ENCODE data around the gene FAM222B.
"Not testable (repeated sequence)": the region's sequence is repeated elsewhere in the genome, so short reads cannot be mapped to it uniquely, and the experiment has no call there.

FAM222B gene

GRCh38 chr17:28867276-28867675, 24.7 kb upstream of the FAM222B start:
- no peak for DNase-seq

- DNase-seq, result no peak
Measured at GRCh38 chr17:28865946-28866752, 23.6 kb upstream of the FAM222B start.

- no peak for DNase-seq
Measured at GRCh38 chr17:28864991-28865849, 22.6 kb upstream of the FAM222B start.

- DNase-seq, result no peak
Measured at GRCh38 chr17:28863953-28864352, 21.4 kb upstream of the FAM222B start.

GRCh38 chr17:28862561-28862960, 20.0 kb upstream of the FAM222B start:
- DNase-seq, result no peak

DNA sequence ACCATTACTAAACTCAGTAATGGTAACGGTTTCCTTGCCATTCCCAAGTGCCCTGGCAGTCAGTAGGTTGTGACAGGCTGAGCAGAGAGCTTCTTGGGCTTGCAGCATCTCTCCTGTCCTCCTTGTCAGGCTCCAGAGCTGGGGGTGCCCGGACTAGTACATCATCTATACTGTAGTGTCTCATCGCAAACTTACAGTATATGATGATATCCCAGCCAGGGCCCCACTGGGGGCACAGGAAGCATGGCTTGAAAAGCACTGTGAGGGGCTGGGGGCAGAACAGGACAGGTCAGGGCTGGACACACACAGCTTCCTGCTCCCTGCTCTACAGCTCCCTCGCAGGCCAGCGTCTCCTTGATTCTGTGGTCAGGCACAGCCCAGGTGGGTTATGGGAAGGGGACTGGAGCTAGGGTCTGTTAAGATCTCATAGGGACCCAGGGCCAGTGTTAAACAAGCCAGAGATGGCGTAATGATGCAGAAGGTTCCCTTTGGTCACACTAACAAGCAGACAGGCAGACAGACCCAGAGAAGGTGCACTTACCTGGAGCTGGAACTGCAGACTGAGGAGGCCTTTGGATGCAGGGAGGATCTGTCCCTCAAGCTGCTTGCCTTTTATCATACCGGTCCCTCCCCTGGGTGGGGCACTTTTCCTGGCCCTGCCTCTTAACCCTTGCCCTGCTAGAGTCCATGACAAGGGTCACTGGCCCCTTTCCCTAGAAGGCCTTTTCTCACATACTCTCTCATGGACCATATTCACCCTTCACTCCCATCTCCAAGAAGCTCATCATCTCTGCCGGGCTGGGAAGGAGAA, 19.0 kb upstream of the FAM222B start:
- DNase-seq, result no peak

DNA sequence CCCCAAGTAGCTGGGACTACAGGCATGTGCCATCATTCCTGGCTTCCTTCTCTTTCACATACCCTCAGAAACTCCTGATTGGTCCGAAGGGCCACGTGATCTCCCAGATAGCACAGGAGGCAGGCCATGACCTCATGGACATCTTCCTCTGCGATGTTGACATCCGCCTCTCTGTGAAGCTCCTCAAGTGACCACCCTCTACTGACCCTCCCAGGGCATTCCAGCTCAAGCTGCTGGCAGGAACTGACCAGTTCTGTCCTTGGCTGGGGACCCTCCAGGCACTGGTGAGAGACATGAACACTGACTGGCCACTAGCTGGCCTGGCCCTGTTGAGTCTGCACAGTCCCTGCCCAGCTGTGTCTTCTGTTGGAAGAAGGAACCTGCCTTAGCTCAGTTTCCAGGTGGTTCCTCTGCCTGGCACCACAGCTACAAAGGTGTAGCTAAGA, 17.8 kb upstream of the FAM222B start:
- no peak for DNase-seq

DNA sequence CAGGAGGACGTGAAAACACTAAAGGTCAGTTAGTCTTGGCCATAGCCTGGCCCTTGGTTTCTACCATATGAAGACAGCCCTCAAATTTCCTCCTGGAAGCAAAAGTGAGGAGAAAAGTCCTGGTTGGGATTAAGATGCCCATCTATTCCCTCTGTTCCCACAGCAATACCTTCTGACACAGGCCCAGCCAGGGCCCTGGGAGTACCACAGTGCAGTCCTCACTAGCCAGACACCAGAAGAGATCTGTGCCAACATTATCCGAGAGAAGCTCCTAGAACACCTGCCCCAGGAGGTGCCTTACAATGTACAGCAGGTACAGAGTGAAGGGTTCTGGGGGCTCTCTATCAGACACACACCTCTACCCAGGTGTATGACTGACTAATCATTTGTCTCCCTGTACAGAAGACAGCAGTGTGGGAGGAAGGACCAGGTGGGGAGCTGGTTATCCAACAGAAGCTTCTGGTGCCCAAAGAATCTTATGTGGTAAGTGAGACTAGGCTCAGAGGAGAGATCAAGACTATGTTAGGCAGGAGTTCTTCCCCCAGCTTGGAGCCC, 16.3 kb upstream of the FAM222B start:
- no peak for DNase-seq

DNA sequence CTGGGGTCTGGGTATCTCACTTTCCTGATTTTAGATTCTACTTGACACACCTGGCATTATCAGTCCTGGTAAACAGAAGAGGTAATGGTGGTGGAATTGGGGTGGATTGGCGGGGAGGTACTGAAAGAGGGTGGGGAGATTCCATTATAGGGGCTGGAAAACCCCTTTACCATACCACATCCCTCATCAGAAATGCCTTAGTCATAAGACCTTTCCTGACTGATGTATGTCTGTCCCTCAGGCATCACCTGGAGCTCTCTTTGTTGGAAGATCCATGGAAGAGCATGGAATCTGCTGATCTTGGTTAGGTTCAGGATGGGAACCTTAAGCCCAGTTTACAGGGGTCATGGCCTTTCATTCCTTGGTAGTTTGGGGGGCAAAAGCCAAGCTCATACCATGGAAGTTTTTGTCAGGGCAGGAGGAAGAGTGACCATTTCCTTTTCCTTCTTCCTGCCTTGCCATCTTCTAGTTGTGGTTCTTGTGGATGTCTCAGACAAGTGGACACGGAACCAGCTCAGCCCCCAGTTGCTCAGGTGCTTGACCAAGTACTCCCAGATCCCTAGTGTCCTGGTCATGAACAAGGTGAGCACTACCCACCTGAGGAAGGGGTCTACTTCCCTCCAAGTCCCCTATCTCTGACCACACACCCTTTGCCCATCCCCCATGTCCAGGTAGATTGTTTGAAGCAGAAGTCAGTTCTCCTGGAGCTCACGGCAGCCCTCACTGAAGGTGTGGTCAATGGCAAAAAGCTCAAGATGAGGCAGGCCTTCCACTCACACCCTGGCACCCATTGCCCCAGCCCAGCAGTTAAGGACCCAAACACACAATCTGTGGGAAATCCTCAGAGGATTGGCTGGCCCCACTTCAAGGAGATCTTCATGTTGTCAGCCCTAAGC, 15.6 kb upstream of the FAM222B start:
- no peak for DNase-seq

- DNase-seq, result no peak
Measured at GRCh38 chr17:28856028-28856574, 13.5 kb upstream of the FAM222B start.

DNA sequence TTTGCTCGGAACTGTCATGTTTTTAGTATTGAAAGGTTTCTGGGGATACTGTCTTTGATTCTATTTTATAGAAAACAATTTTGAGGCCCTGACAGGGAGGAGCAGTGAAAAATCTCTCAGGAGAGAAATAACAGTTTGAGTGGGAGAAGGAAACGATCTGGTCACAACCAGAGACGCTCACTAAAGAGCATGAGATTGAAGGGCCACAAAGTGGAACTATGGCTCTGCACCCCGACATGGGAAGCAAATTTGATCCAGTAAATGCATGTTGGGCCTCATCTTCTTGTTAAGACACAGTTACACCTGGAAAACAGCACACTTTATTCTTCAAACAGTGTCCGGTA, 12.7 kb upstream of the FAM222B start:
- DNase-seq, result no peak

- DNase-seq, result peak; percentile 83
Measured at GRCh38 chr17:28854457-28855335, 12.1 kb upstream of the FAM222B start, which contains the start of gene ERAL1. TSS of gene ERAL1 (plus strand) at chr17:28855016. CDS start at chr17:28855035, 19 bp downstream.

GRCh38 chr17:28853295-28853694, 10.7 kb upstream of the FAM222B start:
- no peak for DNase-seq

DNA sequence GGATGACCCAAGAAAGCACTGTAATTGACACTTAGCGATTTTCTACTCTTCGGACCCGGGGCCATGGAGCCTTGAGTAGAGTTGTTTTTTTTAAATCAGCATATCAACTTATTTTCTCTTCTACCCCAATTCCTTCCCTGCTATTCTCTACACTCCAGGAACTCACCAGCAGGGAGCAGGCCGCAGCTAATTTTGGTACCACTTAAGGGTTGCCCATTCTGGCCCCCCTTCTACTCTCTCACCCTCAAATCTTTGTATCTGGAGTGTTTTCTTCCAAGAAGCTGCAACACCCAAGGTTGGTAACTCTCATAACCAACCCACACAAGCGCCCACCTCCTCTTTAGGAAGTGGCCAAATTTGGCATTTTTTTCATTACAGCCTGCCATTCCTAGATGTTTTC, 6.7 kb upstream of the FAM222B start:
- DNase-seq, result no peak

DNA sequence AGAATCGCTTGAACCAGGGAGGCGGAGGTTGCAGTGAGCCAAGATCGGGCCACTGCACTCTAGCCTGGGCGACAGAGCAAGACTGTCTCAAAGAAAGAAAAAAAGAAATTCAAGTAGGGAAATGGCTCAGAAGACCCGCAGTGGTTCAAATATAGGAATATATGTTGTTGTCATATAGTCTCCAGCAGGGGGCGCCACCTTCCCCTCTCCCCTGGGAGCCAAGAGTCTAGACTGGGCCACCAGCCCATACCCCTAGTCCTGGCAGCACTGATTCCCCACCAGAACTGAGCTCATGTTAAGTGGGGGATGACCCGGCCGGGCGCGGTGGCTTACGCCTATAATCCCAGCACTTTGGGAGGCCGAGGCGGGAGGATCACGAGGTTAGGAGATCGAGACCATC, 6.1 kb upstream of the FAM222B start:
- DNase-seq, result peak; percentile 63

DNA sequence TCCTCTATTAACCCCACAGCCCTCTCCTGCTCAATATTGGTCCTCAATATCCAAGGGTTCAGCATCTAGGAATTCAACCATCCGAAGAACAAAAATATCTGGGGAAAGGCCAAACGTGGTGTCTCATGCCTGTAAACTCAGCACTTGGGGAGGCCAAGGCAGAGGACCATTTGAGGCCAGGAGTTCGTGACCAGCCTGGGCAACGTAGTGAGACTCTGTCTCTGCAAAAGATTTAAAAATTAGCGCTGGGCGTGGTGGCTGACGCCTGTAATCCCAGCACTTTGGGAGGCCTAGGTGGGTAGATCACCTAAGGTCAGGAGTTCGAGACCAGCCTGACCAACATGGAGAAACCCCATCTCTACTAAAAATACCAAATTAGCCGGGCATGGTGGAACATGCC, 4.1 kb upstream of the FAM222B start:
- not testable (repeated sequence) for DNase-seq

GRCh38 chr17:28846231-28846630, 3.6 kb upstream of the FAM222B start:
- DNase-seq, result no peak

DNA sequence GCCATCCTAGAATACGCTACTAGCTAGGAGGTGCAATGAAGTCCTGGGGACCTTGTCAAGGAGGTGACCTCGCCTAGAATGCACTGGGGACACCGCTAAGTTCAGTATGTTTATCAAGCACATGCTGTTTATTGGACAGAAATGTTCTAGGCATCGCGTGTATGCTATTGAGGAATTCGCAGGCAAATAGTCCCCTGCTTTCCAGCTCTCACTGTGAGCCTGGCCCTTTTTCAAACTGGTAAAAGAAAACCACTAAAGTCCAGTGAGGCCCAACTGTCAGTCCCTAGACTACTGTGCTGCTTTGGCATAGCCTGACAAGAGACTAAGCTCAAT, 1.2 kb upstream of the FAM222B start:
- no peak for DNase-seq

DNA sequence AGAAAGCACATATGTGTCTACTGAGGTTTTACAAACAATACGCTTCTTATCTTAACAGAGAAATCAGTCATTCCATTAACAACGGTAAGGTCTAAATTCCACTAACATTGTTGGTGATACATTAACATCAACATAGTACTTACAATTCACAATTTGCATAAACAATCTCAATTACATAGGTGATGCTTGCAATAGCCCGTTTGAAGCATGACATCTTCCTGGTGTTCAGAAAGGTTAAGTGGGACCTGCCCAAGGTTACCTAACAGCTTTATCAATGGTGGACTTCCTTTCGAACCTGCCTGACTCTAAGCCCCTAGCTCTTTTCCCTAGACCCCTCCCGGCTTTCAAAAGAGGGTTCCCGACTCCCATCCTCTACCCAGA, 699 bp downstream of the FAM222B start:
- no peak for DNase-seq

DNA sequence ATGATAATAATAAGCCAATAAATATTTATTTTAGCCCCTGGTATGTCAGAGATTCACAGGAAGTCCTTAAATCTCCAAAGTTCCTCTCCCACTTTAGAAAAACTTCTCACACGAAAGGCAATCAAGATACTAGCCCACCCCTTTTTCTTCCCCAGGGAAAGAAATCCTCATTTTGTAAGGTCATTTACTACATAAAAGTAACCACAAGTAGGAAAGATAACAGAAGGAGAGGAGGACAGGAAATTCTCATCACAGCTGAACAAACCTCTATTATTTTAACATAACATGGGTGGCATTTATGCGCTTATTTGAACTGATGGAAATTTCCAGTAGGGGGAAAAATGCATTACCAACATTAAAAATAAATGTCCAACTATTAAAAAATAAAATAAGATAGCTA, 3.4 kb downstream of the FAM222B start:
- no peak for DNase-seq

DNA sequence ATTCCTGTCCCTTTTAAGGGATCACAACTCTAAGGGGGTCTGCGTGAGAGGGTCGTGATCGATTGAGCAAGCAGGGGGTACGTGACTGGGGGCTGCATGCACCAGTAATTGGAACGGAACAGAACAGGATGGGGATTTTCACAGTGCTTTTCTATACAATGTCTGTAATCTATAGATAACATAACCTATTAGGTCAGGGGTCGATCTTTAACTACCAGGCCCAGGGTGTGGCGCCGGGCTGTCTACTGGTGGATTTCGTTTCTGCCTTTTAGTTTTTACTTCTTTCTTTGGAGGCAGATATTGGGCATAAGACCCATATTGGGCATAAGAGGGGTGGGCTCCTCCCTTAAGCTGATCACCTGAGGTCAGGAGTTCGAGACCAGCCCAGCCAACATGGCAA, 6.0 kb downstream of the FAM222B start:
- not testable (repeated sequence) for DNase-seq
